ENCODE data around the gene TRMT10A. TPM values are rescaled to one million over a fixed set of nuclear protein-coding genes. Genes with fewer than 3 reads are reported as not detected.
A peak's percentile ranks its signal among the peaks of the same experiment; 100 is the strongest.

The TRMT10A gene
- total RNA-seq, 1 experiment from 2014 or later, result 6.1 TPM

- H3K9me3 ChIP-seq (ENCODE audit: insufficient read depth, low read depth), result no peaks in the 10 kb centered on the region
- BruUV-seq (replicated peaks), result no TSS peak
- no peaks in the 10 kb centered on the region for H4K20me1 ChIP-seq (ENCODE audit: insufficient read depth)
- no peaks in the 10 kb centered on the region for H3K9me2 ChIP-seq (ENCODE audit: insufficient read depth)
- H3F3A ChIP-seq (ENCODE audit: insufficient read depth, low read depth), result peaks cover 7% of the 10 kb centered on the region
- DNase-seq, result no peak
- no peak overlapping the region for H3K27ac ChIP-seq
- POLR2A ChIA-PET (ENCODE audit: unreplicated experiment), result no interaction called here
- CTCF ChIA-PET, result interaction anchor here (0.7 kb wide), 1 partner anchor 92 kb away, joined by 3 read pairs; no protein-coding TSS in a partner anchor
- peaks cover 22% of the 10 kb centered on the region for H3K4me1 ChIP-seq (replicated peaks; ENCODE audit: insufficient read depth)
- TF ChIP-seq CTCF (conservative IDR thresholded peaks at IDR 0.05) (no peak), EZH2 (IDR thresholded peaks at IDR 0.05; ENCODE audit: low read depth) (no peak)
- H3K4me2 ChIP-seq, result no peak overlapping the region
- no peaks in the 10 kb centered on the region for H3K27me3 ChIP-seq (ENCODE audit: insufficient read depth, low read depth)
- no peak overlapping the region for H3K4me3 ChIP-seq
- H2AFZ ChIP-seq, result 0 out of 2 replicates have a peak overlapping the region, but pooled peaks have one; percentile 12
- intact Hi-C loops (cut with micrococcal nuclease; ENCODE audit: unreplicated experiment), result no loop called here
- H3K36me3 ChIP-seq (ENCODE audit: low read depth), result no peaks in the 10 kb centered on the region
- H3K79me2 ChIP-seq (ENCODE audit: low read depth), result no peaks in the 10 kb centered on the region
Measured at GRCh38 chr4:99587803-99588202, 24.0 kb upstream of the TRMT10A start.

- H3K36me3 ChIP-seq (ENCODE audit: low read depth), result no peaks in the 10 kb centered on the region
- no TSS peak for BruUV-seq (replicated peaks)
Measured at GRCh38 chr4:99587309-99587708, 23.5 kb upstream of the TRMT10A start.

GRCh38 chr4:99586797-99587196 is 23.0 kb upstream of the TRMT10A start:
- ChIA-PET POLR2A (ENCODE audit: unreplicated experiment) (no interaction called here), CTCF (no interaction called here)
- H3K9me3 ChIP-seq (ENCODE audit: insufficient read depth, low read depth), result no peaks in the 10 kb centered on the region
- H3K4me3 ChIP-seq, result no peak overlapping the region
- H4K20me1 ChIP-seq (ENCODE audit: insufficient read depth), result no peaks in the 10 kb centered on the region
- intact Hi-C loops (cut with micrococcal nuclease; ENCODE audit: unreplicated experiment), result no loop called here
- no peaks in the 10 kb centered on the region for H3K36me3 ChIP-seq (ENCODE audit: low read depth)
- H3K4me1 ChIP-seq (replicated peaks; ENCODE audit: insufficient read depth), result peaks cover 22% of the 10 kb centered on the region
- H3K27me3 ChIP-seq (ENCODE audit: insufficient read depth, low read depth), result no peaks in the 10 kb centered on the region
- no peak overlapping the region; the same call in 1 of the 2 replicates for H3K4me2 ChIP-seq
- no peak for TF ChIP-seq EZH2 (IDR thresholded peaks at IDR 0.05; ENCODE audit: low read depth)
- H3F3A ChIP-seq (ENCODE audit: insufficient read depth, low read depth), result peaks cover 7% of the 10 kb centered on the region
- peak overlapping the region; percentile 59 for H2AFZ ChIP-seq
- no TSS peak for BruUV-seq (replicated peaks)
- H3K27ac ChIP-seq, result peak overlapping the region; percentile 36
- H3K79me2 ChIP-seq (ENCODE audit: low read depth), result no peaks in the 10 kb centered on the region
- no peak for DNase-seq
- H3K9me2 ChIP-seq (ENCODE audit: insufficient read depth), result no peaks in the 10 kb centered on the region

More at GRCh38 chr4:99587309-99587708, 23.5 kb upstream of the TRMT10A start:
- no peaks in the 10 kb centered on the region for H3K9me2 ChIP-seq (ENCODE audit: insufficient read depth)
- DNase-seq, result no peak
- no peaks in the 10 kb centered on the region for H3K27me3 ChIP-seq (ENCODE audit: insufficient read depth, low read depth)
- intact Hi-C loops (cut with micrococcal nuclease; ENCODE audit: unreplicated experiment), result no loop called here
- POLR2A ChIA-PET (ENCODE audit: unreplicated experiment), result no interaction called here
- no peaks in the 10 kb centered on the region for H4K20me1 ChIP-seq (ENCODE audit: insufficient read depth)
- H3K4me2 ChIP-seq, result no peak overlapping the region
- no peaks in the 10 kb centered on the region for H3K9me3 ChIP-seq (ENCODE audit: insufficient read depth, low read depth)
- no peaks in the 10 kb centered on the region for H3K79me2 ChIP-seq (ENCODE audit: low read depth)
- H3K4me1 ChIP-seq (replicated peaks; ENCODE audit: insufficient read depth), result peaks cover 22% of the 10 kb centered on the region
- H3K27ac ChIP-seq, result no peak overlapping the region
- no peak overlapping the region for H2AFZ ChIP-seq
- CTCF ChIA-PET, result interaction anchor here (0.7 kb wide), 1 partner anchor 92 kb away, joined by 3 read pairs; no protein-coding TSS in a partner anchor
- no peak overlapping the region for H3K4me3 ChIP-seq
- peaks cover 7% of the 10 kb centered on the region for H3F3A ChIP-seq (ENCODE audit: insufficient read depth, low read depth)
- TF ChIP-seq CTCF (conservative IDR thresholded peaks at IDR 0.05) (no peak), EZH2 (IDR thresholded peaks at IDR 0.05; ENCODE audit: low read depth) (no peak)

- ChIA-PET CTCF (no interaction called here), POLR2A (ENCODE audit: unreplicated experiment) (no interaction called here)
- H3K27ac ChIP-seq, result peak overlapping the region; percentile 36
- no peak overlapping the region for H3K4me3 ChIP-seq
- H3K79me2 ChIP-seq (ENCODE audit: low read depth), result no peaks in the 10 kb centered on the region
- no peak for TF ChIP-seq CTCF (conservative IDR thresholded peaks at IDR 0.05)
- no peak for TF ChIP-seq EZH2 (IDR thresholded peaks at IDR 0.05; ENCODE audit: low read depth)
- intact Hi-C loops (cut with micrococcal nuclease; ENCODE audit: unreplicated experiment), result no loop called here
- no peaks in the 10 kb centered on the region for H3K9me2 ChIP-seq (ENCODE audit: insufficient read depth)
- BruUV-seq (replicated peaks), result no TSS peak
- no peaks in the 10 kb centered on the region for H4K20me1 ChIP-seq (ENCODE audit: insufficient read depth)
- peak in 1 of 2 experiments; percentile 68 for DNase-seq
- H3K27me3 ChIP-seq (ENCODE audit: insufficient read depth, low read depth), result no peaks in the 10 kb centered on the region
- peaks cover 22% of the 10 kb centered on the region for H3K4me1 ChIP-seq (replicated peaks; ENCODE audit: insufficient read depth)
- H2AFZ ChIP-seq, result peak overlapping the region; percentile 59
- no peak overlapping the region for H3K4me2 ChIP-seq
- H3F3A ChIP-seq (ENCODE audit: insufficient read depth, low read depth), result peaks cover 7% of the 10 kb centered on the region
- H3K36me3 ChIP-seq (ENCODE audit: low read depth), result no peaks in the 10 kb centered on the region
- no peaks in the 10 kb centered on the region for H3K9me3 ChIP-seq (ENCODE audit: insufficient read depth, low read depth)
Measured at GRCh38 chr4:99586322-99586721, 22.5 kb upstream of the TRMT10A start.

Data from PC-9 (cell line).